Astrocyte (in vitro differentiated cells and primary cell): ENCODE measurements around the gene COMMD9. TPM values are rescaled to one million over a fixed set of nuclear protein-coding genes. Genes with fewer than 3 reads are reported as not detected.

Source experiments
- DNase-seq: peaks from one replicate; pipeline ENCODE4 v3.0.0-alpha.2; 2010; ENCODE audit warnings: low read depth
- FAIRE-seq: peaks from 2 replicates; lab custom pipeline; 2011; peaks lifted over from hg19 to GRCh38; lab: Jason Lieb, UNC
- H2AFZ ChIP-seq: 2 replicates; pipeline ENCODE4 v1.6.0; 2012; ENCODE audit warnings: low read depth, low read length, inconsistent platforms
- H3K27ac ChIP-seq: 2 replicates; pipeline ENCODE4 v1.5.1; 2011; ENCODE audit warnings: low read depth, low read length, inconsistent platforms
- H3K27me3 ChIP-seq: 2 replicates; pipeline ENCODE4 v1.6.0; 2011; ENCODE audit warnings: low read length, inconsistent platforms; ENCODE audit not compliant: insufficient read depth
- H3K36me3 ChIP-seq: 2 replicates; pipeline ENCODE4 v1.5.1; 2011; ENCODE audit warnings: low read length, inconsistent platforms; ENCODE audit not compliant: insufficient read depth
- H3K4me1 ChIP-seq: 2 replicates; pipeline ENCODE4 v1.5.1; 2011; ENCODE audit warnings: low read length, inconsistent platforms; ENCODE audit not compliant: insufficient read depth
- H3K4me2 ChIP-seq: 2 replicates; pipeline ENCODE4 v1.6.0; 2012; ENCODE audit warnings: low read length, inconsistent platforms
- H3K4me3 ChIP-seq: 2 replicates; pipeline ENCODE4 v1.5.1; 2011; ENCODE audit warnings: low read depth, mild to moderate bottlenecking, low read length, inconsistent platforms; ENCODE audit not compliant: insufficient read depth
- H3K79me2 ChIP-seq: 2 replicates; pipeline ENCODE4 v1.6.0; 2012; ENCODE audit warnings: mild to moderate bottlenecking, low read length, inconsistent platforms; ENCODE audit not compliant: insufficient read depth
- H3K9ac ChIP-seq: 2 replicates; pipeline ENCODE4 v1.6.0; 2012; ENCODE audit warnings: mild to moderate bottlenecking, low read length, inconsistent platforms
- H3K9me3 ChIP-seq: 2 replicates; pipeline ENCODE4 v1.5.1; 2012; ENCODE audit warnings: low read depth, mild to moderate bottlenecking, low read length, inconsistent platforms; ENCODE audit not compliant: insufficient read depth
- H4K20me1 ChIP-seq: 2 replicates; pipeline ENCODE4 v1.6.0; 2012; ENCODE audit warnings: low read length, inconsistent platforms; ENCODE audit not compliant: insufficient read depth
- H3K27ac Mint-ChIP-seq: one replicate; pipeline ENCODE4 v1.8.0; 2021; ENCODE audit warnings: mild to moderate bottlenecking, mixed read lengths; ENCODE audit not compliant: unreplicated experiment
- H3K27me3 Mint-ChIP-seq: one replicate; pipeline ENCODE4 v1.8.0; 2021; ENCODE audit warnings: low read depth, mixed read lengths; ENCODE audit not compliant: unreplicated experiment
- H3K36me3 Mint-ChIP-seq: one replicate; pipeline ENCODE4 v1.8.0; 2021; ENCODE audit warnings: low read depth, mixed read lengths; ENCODE audit not compliant: unreplicated experiment
- H3K4me1 Mint-ChIP-seq: one replicate; pipeline ENCODE4 v1.8.0; 2021; ENCODE audit warnings: low read depth, mixed read lengths; ENCODE audit not compliant: unreplicated experiment
- H3K4me3 Mint-ChIP-seq: one replicate; pipeline ENCODE4 v1.8.0; 2021; ENCODE audit warnings: mild to moderate bottlenecking, moderate library complexity, mixed read lengths; ENCODE audit not compliant: unreplicated experiment
- H3K9me3 Mint-ChIP-seq: one replicate; pipeline ENCODE4 v1.8.0; 2021; ENCODE audit warnings: mild to moderate bottlenecking, mixed read lengths; ENCODE audit not compliant: unreplicated experiment
- CTCF ChIP-seq: IDR thresholded peaks from 2 replicates; pipeline ENCODE4 v1.5.1; 2011; ENCODE audit warnings: low read depth, mild to moderate bottlenecking, inconsistent platforms, low read length, moderate library complexity; ENCODE audit not compliant: insufficient read depth
- EZH2 ChIP-seq: IDR thresholded peaks from 2 replicates; pipeline ENCODE4 v1.6.1; 2012; ENCODE audit warnings: mild to moderate bottlenecking, low read length, inconsistent platforms; ENCODE audit not compliant: insufficient read depth
- total RNA-seq: library from RNA; stranded (reverse); gene quantifications from 2 replicates; pipeline ENCODE4 v1.2.1, GENCODE V29; 2021

Gene COMMD9
- total RNA-seq, 1 donor from 2014 or later: 78.4 TPM

DNA sequence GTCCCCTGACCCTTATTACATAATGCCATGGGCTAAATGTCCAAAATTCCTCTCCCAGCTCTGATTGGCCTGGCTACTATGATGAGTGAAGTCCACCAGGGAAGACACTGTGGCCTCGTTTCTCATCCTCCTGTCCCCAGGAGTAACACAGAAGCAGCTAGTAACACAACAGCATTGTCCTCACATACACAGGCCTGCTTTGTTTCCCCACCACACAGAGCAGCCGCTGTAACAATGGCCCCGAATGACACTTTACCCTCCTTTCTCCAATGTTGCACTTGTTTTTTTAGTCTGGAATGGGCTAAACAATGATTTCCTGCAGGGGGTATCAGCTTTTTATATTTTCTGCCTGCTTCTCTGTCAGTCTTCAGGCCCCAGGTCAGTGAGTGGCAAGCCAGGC is 6.7 kb upstream of the COMMD9 start, which contains the start of gene PRR5L:
PRR5L (plus strand) TSS at position 363 of the 400 bp plus-strand sequence. CDS start 104,834 bp downstream, outside the sequence.
- H3K27ac Mint-ChIP-seq: no peak within 1 kb of the TSS
- H3K4me3 ChIP-seq: no peak within 1 kb of the TSS
- H3K36me3 Mint-ChIP-seq: no peaks in the 10 kb centered on the region
- no peaks in the 10 kb centered on the region for H3K4me1 Mint-ChIP-seq
- TF ChIP-seq EZH2: no peak
- no peak for TF ChIP-seq CTCF
- no peak within 1 kb of the TSS for H3K4me3 Mint-ChIP-seq
- no peaks in the 10 kb centered on the region for H3K36me3 ChIP-seq
- no peaks in the 10 kb centered on the region for H3K9me3 ChIP-seq
- no peak for DNase-seq
- peaks cover 9% of the 10 kb centered on the region for H3K9me3 Mint-ChIP-seq
- no peaks in the 10 kb centered on the region for H3K27me3 ChIP-seq
- no peak within 1 kb of the TSS for H3K9ac ChIP-seq
- peak within 1 kb of the TSS; percentile 24 for H2AFZ ChIP-seq
- no peaks in the 10 kb centered on the region for H3K4me1 ChIP-seq
- no peak for FAIRE-seq
- H3K79me2 ChIP-seq: no peaks in the 10 kb centered on the region
- H3K27ac ChIP-seq: no peak within 1 kb of the TSS
- H3K27me3 Mint-ChIP-seq: peaks cover 4% of the 10 kb centered on the region
- H3K4me2 ChIP-seq: no peak within 1 kb of the TSS
- H4K20me1 ChIP-seq: no peaks in the 10 kb centered on the region

DNA sequence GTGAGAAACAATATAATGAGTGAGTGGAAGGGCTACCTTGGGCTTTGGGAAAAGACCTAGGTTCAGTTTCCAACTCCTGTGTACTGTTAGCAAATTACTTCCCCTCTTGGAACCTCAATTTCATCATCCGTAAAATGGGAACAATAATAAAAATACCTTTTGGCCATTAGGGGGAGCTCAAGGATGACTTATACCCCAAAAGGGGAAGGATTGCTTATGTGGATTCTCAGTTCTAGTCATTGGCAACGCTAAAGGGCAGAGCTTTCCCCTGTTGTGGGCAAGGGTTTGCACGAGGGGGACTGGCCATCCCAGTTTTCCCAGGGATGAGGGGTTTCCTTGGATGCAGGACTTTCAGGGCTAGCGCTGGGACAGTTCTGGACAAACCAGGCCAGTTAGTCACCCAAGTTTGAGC is 3.1 kb upstream of the COMMD9 start:
- Mint-ChIP-seq H3K36me3 (no peaks in the 10 kb centered on the region), H3K27ac (no peak overlapping the region), H3K4me3 (no peak overlapping the region), H3K4me1 (peaks cover 11% of the 10 kb centered on the region), H3K27me3 (peaks cover 4% of the 10 kb centered on the region), H3K9me3 (peaks cover 2% of the 10 kb centered on the region)
- no peak overlapping the region for H3K9ac ChIP-seq
- FAIRE-seq (no peak), DNase-seq (peak; percentile 20)
- no peak overlapping the region for H3K4me2 ChIP-seq
- no peak overlapping the region for H3K27ac ChIP-seq
- no peaks in the 10 kb centered on the region for H3K36me3 ChIP-seq
- H3K4me1 ChIP-seq: no peaks in the 10 kb centered on the region
- H2AFZ ChIP-seq: peak overlapping the region; percentile 19
- H3K27me3 ChIP-seq: no peaks in the 10 kb centered on the region
- no peaks in the 10 kb centered on the region for H3K9me3 ChIP-seq
- no peaks in the 10 kb centered on the region for H4K20me1 ChIP-seq
- TF ChIP-seq CTCF (peak; percentile 55), EZH2 (no peak)
- peaks cover 17% of the 10 kb centered on the region for H3K79me2 ChIP-seq
- H3K4me3 ChIP-seq: no peak overlapping the region

DNA sequence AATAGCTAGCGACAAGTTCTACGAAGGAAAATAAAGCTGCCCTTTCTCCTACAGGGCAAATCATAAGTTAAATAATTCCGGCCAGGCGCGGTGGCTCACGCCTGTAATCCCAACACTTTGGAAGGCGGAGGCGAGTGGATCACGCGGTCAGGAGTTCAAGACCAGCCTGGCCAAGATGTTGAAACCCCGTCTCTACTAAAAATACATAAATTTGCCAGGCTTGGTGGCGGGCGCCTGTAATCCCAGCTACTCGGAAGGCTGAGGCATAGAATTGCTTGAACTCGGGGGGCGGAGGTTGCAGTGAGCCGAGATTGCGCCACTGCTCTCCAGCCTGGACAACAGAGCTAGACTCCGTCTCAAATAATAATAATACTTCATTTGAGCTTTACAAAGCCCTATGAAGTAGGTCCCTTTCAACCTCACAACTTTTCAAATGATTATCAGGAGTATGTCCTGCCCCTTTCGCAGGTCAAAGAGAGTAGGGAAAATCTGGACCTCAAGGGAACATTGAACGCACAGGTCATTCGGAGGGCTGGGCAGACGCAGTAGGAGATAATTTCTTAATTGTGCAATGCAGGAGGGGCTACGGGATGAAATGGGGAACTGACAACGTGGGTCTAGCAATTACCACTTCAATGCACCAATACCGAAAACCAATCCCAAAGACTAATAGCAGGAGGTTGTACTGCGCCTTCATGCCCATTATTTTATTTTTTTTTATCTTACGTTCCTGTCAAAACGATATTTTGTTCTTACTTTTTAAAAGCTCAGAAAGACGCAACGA is 590 bp downstream of the COMMD9 start:
- Histone ChIP-seq H3K27me3 (no peaks in the 10 kb centered on the region), H3K4me2 (peak overlapping the region; percentile 92), H3K4me1 (no peaks in the 10 kb centered on the region), H3K79me2 (peaks cover 38% of the 10 kb centered on the region), H4K20me1 (peaks cover 10% of the 10 kb centered on the region), H3K4me3 (peak overlapping the region; percentile 99), H2AFZ (peak overlapping the region; percentile 96), H3K9me3 (no peaks in the 10 kb centered on the region), H3K9ac (peak overlapping the region; percentile 88), H3K27ac (peak overlapping the region; percentile 60), H3K36me3 (no peaks in the 10 kb centered on the region)
- TF ChIP-seq CTCF (no peak), EZH2 (no peak)
- Mint-ChIP-seq H3K27me3 (no peaks in the 10 kb centered on the region), H3K4me3 (peak overlapping the region; percentile 97), H3K27ac (peak overlapping the region; percentile 93), H3K4me1 (peaks cover 11% of the 10 kb centered on the region), H3K9me3 (no peaks in the 10 kb centered on the region), H3K36me3 (no peaks in the 10 kb centered on the region)
- DNase-seq (no peak), FAIRE-seq (no peak)
